Left ventricle myocardium inferior (tissue), 1 donor: ENCODE measurements around the gene PRSS1. TPM values are rescaled to one million over a fixed set of nuclear protein-coding genes. Genes with fewer than 3 reads are reported as not detected.

Experiments
- DNase-seq: peaks from one replicate; pipeline ENCODE4 v3.0.0-alpha.2; 2020
- H3K27ac ChIP-seq: fragments of 200-600 bp; replicated peaks from 2 replicates; pipeline ENCODE4 v1.8.0; 2021
- H3K27me3 ChIP-seq: fragments of 200-600 bp; 2 replicates; pipeline ENCODE4 v1.8.0; 2021; ENCODE audit warnings: low read depth
- H3K36me3 ChIP-seq: fragments of 200-600 bp; 2 replicates; pipeline ENCODE4 v1.8.0; 2021
- H3K4me1 ChIP-seq: fragments of 200-600 bp; 2 replicates; pipeline ENCODE4 v1.8.0; 2021
- H3K4me3 ChIP-seq: fragments of 200-600 bp; 2 replicates; pipeline ENCODE4 v1.8.0; 2021; ENCODE audit warnings: mild to moderate bottlenecking, moderate library complexity
- H3K9me3 ChIP-seq: fragments of 200-600 bp; replicated peaks from 2 replicates; pipeline ENCODE4 v1.8.0; 2021
- intact Hi-C: fragments of 100-400 bp; cut with micrococcal nuclease; formaldehyde crosslinking; loops from one replicate; pipeline ENCODE4 v1.11.0; 2022
- total RNA-seq: library from RNA; stranded (reverse); fragmentation: NEBNext Ultra II Directional; extraction: Animal tissue kit (Norgen Biotek cat#: 25700); gene quantifications from one replicate; pipeline ENCODE4 v1.2.1, GENCODE V29; 2021
- TF ChIP-seq, protein P1 (sequence below): fragments of 200-600 bp; IDR thresholded peaks from 2 replicates; pipeline ENCODE4 v1.8.0; 2021; ENCODE audit warnings: antibody characterized with exemption, mild to moderate bottlenecking, borderline replicate concordance
- donor health status: DM: no; HTN: yes; CAD: no; lungs with severe emphysema.

Gene PRSS1
- total RNA-seq, 1 donor from 2014 or later, result not detected

GRCh38 chr7:142718313-142718712 lies 31.0 kb upstream of the PRSS1 start:
- Histone ChIP-seq H3K4me1 (no peaks in the 10 kb centered on the region), H3K36me3 (no peaks in the 10 kb centered on the region), H3K27me3 (no peaks in the 10 kb centered on the region), H3K9me3 (no peaks in the 10 kb centered on the region), H3K4me3 (no peak overlapping the region), H3K27ac (no peak overlapping the region)
- TF ChIP-seq, protein P1, sequence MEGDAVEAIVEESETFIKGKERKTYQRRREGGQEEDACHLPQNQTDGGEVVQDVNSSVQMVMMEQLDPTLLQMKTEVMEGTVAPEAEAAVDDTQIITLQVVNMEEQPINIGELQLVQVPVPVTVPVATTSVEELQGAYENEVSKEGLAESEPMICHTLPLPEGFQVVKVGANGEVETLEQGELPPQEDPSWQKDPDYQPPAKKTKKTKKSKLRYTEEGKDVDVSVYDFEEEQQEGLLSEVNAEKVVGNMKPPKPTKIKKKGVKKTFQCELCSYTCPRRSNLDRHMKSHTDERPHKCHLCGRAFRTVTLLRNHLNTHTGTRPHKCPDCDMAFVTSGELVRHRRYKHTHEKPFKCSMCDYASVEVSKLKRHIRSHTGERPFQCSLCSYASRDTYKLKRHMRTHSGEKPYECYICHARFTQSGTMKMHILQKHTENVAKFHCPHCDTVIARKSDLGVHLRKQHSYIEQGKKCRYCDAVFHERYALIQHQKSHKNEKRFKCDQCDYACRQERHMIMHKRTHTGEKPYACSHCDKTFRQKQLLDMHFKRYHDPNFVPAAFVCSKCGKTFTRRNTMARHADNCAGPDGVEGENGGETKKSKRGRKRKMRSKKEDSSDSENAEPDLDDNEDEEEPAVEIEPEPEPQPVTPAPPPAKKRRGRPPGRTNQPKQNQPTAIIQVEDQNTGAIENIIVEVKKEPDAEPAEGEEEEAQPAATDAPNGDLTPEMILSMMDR, result no peak
- intact Hi-C loops, result no loop called here
- DNase-seq, result no peak

GRCh38 chr7:142720172-142720773 lies 29.0 kb upstream of the PRSS1 start:
- Histone ChIP-seq H3K27me3 (no peaks in the 10 kb centered on the region), H3K4me3 (no peak overlapping the region), H3K4me1 (no peaks in the 10 kb centered on the region), H3K36me3 (no peaks in the 10 kb centered on the region), H3K27ac (no peak overlapping the region), H3K9me3 (no peaks in the 10 kb centered on the region)
- DNase-seq, result no peak
- intact Hi-C loops, result no loop called here
- TF ChIP-seq, protein P1, result no peak

DNA sequence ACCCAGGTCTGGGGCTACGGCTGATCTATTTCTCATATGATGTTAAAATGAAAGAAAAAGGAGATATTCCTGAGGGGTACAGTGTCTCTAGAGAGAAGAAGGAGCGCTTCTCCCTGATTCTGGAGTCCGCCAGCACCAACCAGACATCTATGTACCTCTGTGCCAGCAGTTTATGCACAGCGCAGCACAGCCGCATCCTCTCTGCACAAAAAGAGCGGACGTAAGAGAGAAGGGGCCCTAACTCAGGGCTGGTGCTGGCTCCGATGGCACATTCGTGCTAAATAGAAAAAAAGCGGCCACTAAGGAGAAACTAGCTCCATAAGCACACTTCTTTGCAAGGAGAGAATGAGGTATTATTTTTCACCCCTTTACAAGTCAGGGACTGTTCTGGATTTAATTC lies 28.3 kb upstream of the PRSS1 start:
- intact Hi-C loops, result no loop called here
- DNase-seq, result no peak
- no peaks in the 10 kb centered on the region for H3K9me3 ChIP-seq
- H3K27me3 ChIP-seq, result no peaks in the 10 kb centered on the region
- H3K27ac ChIP-seq, result no peak overlapping the region
- no peaks in the 10 kb centered on the region for H3K36me3 ChIP-seq
- no peaks in the 10 kb centered on the region for H3K4me1 ChIP-seq
- H3K4me3 ChIP-seq, result no peak overlapping the region
- TF ChIP-seq, protein P1, result no peak

DNA sequence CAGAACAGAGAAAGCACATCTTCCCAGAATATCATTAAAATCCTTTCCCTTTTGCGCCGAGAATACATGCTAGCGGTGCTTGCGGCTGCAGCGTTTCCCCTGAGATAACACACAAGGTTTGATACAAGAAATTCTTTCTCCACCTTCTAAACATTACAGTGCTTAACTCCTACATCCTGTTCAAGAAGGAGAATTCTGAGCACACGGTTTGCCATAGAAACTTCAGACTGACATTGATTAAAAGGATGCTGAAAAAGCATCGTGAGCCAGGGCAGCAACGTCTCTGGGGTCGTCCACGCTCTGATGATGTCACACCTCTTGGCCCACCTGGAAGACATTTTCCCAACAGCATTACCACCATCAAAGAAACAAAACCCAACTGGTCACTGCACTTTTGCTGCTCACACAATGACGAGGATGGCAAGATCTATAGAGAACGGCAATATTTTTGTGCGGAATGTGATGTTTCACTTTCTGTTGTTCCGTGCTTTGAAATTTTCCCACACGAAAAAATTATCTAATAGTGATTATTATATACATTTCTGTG lies 27.0 kb upstream of the PRSS1 start:
- Histone ChIP-seq H3K4me3 (no peak overlapping the region), H3K36me3 (no peaks in the 10 kb centered on the region), H3K27ac (no peak overlapping the region), H3K4me1 (no peaks in the 10 kb centered on the region), H3K9me3 (no peaks in the 10 kb centered on the region), H3K27me3 (no peaks in the 10 kb centered on the region)
- TF ChIP-seq, protein P1, result no peak
- DNase-seq, result no peak
- intact Hi-C loops, result no loop called here

DNA sequence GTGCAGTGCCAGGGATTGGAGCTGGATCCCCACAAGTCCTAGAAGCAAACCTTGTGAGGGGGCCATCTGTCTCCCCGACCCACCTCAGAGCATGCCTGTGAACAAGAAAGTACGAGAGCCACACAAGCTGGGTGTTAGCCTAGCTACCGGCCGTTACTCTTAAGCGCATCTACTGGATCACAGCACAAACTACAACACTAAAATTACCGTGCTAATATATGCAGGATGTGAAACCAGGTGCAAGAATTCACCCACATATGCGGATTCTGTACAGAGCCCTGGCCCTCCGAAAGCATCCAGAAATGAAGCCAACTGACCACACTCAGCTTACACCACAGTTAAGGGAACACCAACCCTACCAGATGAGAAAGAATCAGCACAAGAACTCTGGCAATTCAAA lies 16.0 kb upstream of the PRSS1 start:
- no peak for DNase-seq

More for the DNA sequence above, 16.0 kb upstream of the PRSS1 start:
- H3K36me3 ChIP-seq, result no peaks in the 10 kb centered on the region
- no peaks in the 10 kb centered on the region for H3K27me3 ChIP-seq
- no peak overlapping the region for H3K4me3 ChIP-seq
- intact Hi-C loops, result no loop called here
- H3K27ac ChIP-seq, result no peak overlapping the region
- TF ChIP-seq, protein P1, result no peak
- no peaks in the 10 kb centered on the region for H3K4me1 ChIP-seq
- peaks cover 22% of the 10 kb centered on the region for H3K9me3 ChIP-seq
